HG02610 (cell line): ENCODE measurements around the gene NSMCE1.
"Not testable (repeated sequence)": the region's sequence is repeated elsewhere in the genome, so short reads cannot be mapped to it uniquely, and the experiment has no call there.

Experiments
- ATAC-seq: cut with Tn5 transposase; IDR thresholded peaks from one replicate; pipeline ENCODE4 v1.9.1; 2021; ENCODE audit warnings: mild to moderate bottlenecking, moderate library complexity; ENCODE audit not compliant: unreplicated experiment

NSMCE1 gene

DNA sequence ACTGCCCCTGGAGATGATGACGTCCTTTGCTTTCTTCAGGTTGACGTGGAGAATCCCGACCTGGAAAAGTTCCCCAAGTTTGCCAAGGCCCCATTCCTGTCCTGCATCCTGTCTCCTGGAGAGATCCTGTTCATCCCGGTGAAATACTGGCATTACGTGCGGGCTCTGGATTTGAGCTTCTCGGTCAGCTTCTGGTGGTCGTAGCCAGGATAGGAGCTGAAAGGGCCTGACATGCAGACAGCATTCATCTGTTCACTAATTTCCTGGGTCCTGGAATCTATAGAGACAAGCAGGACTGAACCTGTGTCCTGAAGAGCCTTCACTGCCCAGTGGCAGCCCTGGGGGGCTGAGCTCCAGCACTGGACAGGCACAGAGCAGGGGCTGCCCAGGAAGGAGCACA lies 48.0 kb downstream of the NSMCE1 start:
- ATAC-seq: no peak

DNA sequence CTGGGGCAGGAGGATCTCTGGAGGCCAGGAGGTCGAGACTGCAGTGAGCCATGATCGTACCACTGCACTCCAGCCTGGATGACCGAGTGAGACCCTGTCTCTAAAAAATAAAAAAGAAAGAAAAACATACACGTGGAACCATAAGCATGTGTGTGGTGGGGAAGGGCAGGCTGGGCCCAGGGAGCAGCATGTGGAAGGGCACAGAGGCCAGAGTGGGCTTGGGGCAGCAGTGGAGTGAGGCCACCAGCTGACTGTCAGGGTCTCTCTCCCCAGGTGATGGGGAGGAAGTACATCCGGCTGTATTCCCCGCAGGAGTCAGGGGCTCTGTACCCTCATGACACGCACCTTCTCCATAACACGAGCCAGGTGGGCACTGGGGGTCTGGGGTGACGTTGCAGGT lies 48.5 kb downstream of the NSMCE1 start:
- ATAC-seq: no peak

DNA sequence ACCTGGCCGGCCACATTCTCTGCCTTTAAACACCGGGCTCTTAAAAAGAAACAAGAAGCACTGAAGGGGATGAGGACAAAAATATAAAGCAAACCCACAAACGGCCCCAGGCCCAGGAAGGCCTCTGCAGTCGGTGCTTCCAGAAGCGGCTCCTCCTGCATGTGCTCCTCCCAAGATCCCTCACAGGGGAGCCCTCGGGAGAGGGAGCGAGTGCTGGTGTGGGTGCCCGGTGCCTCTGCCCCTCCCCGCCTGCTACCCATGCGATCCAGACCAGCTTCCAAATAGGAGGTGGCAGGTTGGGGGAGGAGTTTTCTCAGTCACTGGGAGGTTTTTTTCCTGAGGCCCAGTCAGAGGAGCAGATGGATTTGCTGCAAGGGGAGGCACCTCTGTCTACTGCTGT lies 49.4 kb downstream of the NSMCE1 start:
- no peak for ATAC-seq

DNA sequence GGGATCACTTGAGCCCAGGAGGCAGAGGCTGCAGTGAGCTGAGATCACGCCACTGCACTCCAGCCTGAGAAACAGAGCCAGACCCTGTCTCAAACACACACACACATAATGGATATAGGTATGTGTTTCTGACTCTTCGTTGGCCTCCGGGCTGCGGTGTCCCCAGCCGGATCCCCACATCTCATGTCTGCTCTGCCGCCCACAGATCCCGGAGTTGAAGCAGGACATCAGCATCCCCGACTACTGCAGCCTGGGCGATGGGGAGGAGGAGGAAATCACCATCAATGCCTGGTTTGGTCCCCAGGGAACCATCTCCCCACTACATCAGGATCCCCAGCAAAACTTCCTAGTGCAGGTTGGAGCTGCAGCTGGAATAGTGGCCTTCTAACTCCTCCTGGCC lies 49.8 kb downstream of the NSMCE1 start:
- no peak for ATAC-seq

DNA sequence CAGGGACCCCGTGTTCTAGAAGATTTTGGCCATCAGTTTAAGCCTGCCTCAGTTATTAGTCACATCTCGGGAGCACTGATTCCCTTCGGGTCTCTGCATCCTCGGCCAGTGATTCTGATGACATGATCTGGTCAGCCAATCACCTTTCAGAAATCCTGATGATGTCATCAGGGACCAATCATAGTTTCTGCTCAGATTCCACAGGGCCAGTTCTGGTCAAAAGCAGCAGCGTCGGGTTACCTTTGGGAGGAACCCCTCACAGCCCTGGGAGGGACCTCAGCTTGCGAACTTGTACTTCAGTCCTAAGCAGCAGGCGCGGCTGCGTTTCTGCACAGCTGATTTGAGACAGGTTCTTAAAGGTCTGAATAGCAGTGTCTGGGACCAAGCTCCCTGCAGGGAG lies 51.3 kb downstream of the NSMCE1 start:
- no peak for ATAC-seq

DNA sequence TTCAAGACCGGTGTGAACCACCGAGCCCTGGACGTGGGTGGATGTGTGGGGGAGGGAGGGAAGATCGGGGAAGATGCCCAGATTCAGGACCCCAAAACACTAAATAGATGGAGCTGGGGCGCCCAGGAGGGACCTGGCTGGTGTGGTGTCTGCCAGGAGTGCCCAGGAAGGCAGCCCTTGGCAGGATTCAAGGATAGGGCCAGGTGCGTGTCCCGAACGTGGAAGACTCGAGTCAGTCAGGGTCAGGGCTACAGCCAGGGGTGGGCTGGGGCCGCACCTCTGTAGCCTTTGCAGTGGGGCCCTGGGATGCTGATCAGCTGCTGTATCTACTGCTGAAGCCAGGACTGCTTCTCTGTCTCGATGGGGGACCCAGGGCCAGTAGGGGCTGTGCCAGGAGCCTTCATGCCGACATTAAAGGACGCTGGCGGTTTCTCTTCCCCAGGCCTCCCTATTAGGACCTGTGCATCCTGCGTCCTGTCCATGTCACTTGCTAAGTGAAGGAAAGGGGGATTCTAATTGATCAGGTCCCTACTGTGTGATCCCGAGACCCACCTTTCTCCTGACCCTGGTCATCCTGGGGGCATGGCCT lies 52.2 kb downstream of the NSMCE1 start:
- no peak for ATAC-seq

DNA sequence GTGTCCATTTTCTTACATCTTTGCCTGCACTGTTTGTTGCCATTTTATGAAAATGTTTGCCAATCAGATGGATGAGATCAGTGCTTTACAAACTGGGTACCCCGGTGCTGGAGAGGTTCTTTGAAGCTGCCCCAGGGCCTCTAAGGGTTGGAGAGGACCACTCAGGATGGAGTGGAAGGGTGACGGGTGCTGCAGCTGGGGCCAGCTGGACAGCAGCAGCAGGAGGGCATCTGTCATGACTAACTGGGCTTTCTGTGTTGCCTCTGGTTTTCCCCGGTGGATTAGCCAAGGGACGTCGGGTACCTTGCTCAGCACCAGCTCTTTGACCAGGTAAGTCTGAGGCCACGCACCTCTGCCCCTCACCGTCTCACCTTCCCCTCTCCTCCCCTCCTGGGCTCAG lies 52.9 kb downstream of the NSMCE1 start:
- ATAC-seq: no peak

DNA sequence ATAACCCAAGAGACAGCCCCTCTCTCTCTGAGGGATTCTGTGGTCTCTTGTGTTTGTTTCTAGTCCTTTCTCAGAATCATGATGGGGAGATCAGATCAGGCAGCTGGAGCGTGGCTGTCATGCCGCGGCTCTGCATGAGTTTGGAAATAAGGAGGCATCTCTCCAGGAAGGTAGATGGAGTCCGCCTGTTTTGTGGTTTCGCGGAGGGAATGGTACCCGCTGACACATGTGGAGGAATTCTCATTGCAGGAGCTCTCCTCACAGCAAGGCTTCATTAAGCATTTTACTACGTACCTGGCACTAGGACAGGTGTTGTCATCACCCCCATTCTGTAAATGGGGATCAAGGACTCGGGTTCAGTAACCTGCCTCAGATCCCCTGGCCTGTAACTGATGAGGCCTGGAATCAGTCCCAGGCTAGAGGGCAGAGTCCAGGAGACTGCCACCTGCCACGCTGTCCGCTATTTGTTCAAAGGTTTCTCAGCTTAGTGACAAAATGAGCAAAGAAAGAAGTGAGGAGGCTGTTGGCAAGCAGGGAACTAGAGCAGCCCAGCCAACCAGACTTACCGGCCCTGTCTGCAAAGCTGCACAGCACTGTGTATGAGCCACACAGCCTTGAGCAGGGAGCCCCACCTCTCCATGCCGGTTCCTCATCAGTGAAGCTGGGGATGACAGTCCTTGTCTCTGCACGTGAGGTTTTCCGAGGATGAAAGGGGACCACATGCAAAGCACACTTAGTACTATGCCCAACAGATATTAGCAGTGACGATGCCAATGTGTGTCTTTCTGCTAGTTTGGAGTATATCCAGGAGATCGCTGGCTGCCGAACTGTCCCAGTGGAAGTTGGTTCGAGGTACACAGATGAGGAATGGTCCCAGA lies 54.2 kb downstream of the NSMCE1 start:
- no peak for ATAC-seq

DNA sequence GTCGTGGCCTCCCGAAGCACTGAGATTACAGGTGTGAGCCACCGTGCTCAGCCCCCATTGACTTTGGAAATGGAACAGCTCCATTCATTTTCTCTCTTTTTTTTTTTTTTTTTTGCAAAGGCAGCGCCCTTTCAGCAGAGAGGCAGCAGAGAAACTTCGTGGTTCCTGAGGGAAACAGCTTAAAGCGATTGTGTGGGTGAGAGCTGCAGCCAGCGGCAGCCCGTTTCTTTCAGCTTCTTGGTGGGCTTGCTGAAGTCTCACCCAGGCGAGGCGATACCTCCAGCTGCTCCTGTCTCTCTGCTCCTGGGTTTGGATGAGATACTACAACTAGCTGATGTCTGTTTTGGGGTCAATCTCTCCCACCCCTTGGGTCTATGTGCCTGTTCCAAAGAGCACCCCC lies 57.5 kb downstream of the NSMCE1 start:
- ATAC-seq: no peak

DNA sequence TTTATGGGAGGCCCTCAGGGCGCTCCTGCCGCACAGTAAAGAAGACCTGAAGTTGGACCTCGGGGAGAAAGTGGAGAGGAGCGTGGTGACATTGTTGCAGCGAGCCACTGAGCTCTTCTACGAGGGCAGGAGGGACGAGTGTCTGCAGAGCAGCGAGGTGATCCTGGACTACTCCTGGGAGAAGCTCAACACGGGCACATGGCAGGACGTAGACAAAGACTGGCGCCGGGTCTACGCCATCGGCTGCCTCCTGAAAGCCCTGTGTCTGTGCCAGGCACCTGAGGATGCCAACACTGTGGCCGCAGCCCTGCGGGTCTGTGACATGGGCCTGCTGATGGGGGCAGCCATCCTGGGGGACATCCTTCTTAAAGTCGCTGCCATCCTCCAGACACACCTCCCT lies 58.4 kb downstream of the NSMCE1 start:
- ATAC-seq: no peak

DNA sequence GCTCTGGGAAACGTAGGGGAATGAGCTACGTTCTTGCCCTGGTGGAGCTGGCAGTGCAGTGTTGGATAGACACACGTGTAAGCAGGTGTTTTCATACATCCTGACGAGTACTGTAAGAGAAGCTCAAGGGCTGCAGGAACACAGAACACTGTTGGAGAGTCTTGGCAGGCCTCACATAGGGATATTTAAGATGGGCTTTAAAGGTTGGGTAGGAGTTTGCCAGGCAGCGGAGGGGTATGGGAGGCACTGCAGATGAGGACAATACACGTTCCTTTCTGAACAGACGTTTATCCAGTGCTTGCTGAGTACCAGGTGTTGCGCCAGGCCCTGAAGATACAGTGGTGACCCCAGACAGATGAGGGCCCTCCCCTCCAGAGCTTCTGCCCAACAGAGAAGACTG lies 59.0 kb downstream of the NSMCE1 start:
- ATAC-seq: no peak

DNA sequence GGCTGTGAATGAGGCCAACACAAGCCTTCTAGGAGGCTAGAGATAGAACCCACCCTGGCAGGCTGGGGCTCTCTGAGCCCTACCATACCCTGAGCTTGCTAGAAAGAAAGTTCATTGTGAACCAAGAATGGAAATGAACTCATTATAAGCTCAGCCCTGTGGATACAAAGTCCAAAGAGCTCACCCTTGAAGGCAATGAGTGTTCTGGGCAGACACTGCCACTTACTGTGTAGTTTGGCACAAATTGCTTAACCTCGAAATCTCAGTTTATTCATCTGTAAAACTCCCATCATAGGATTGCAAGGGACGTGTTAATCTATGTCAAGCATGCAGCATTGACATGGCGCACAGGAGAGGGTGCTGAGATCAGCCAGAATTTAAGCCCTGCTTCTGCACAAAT lies 59.8 kb downstream of the NSMCE1 start:
- no peak for ATAC-seq

DNA sequence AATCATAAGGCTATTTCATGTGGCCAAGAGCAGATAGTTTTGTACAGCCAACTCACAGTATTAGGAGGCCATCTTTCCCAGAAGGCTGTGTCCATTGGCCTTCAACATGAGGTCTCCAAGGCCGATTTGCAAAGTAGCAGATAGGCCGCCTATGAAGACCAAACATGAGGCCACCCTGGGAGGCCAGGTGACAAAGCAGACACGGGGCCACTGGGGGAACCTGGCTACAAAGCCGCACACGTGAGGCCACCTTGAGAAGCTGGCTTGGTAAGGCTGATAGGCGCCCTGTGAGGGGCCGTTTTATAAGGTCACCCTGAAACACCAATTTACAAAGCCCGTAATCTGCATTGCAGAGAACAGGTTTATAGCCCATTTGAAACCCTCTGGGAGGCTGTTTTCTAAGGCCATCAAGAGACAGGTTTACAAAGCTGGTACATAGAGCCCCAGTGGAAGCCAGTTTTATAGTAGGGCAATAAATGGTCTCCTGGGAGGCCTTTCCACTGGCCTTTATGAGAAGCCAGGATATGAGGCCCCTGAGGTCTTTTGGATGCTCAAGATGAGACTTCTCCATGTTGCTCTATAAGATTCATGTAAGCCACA lies 60.4 kb downstream of the NSMCE1 start:
- ATAC-seq: no peak

DNA sequence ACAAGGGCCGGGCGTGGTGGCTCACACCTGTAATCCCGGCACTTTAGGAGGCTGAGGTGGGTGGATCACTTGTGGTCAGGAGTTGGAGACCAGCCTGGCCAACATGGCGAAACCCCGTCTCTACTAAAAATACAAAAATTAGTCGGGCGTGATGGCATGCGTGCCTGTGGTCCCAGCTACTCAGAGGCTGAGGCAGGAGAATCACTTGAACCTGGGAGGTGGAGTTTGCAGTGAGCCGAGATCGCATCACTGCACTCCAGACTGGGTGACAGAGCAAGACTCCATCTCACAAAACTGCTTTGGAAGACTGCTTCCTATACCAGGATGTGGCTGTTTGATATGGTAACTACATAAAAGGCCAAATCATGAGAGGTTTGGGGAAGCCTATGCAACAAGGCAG lies 61.5 kb downstream of the NSMCE1 start:
- not testable (repeated sequence) for ATAC-seq

DNA sequence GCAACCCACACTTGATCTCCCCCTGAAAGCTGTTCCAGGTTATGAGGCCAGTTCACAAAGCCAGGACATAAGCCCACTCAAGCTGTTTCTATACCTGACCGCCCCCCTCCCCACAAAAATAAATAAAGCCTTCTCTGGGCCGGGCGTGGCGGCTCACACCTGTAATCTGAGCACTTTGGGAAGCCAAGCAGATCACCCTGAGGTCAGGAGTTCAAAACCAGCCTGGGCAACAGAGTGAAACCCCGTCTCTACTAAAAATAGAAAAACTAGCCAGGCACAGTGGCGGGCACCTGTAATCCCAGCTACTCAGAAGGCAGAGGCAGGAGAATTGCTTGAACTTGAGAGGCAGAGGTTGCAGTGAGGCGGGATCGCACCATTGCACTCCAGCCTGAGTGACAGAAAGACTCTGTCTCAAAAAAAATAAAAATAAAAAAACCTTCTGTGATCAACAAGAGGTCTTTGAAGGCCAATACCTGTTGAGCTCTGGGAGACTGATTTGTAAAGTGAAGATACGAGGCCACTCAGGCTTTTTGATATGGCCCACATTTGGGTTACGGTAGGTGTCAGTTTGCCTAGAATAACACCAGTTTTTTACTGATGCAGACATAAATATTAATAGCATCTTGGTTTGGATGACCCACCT lies 63.0 kb downstream of the NSMCE1 start:
- ATAC-seq: no peak

DNA sequence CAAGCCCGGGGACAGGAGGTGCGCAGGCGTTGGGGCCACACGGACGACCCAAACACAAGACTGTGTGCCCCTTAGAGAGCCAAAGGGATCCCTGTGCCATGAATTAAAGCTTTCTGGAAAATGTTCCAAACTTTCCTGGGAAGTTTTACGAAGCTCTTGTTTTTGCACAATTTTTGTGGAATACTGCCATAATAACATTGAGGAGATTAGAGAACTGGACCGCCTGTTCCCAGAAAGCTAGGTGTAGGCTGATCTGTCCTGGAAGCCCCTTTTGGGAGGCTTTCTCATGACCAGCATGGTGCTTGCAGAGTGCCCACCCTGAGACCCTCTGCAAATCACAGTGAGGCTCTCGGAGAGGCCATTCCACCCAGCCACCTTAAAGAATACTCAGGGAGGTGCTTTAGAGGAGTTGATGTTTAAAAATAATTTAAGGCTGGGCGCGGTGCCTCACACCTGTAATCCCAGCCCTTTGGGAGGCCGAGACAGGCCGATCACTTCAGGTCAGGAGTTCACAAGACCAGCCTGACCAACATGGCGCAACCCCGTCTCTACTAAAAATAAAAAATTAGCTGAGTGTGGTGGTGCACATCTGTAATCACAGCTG lies 64.2 kb downstream of the NSMCE1 start:
- no peak for ATAC-seq

DNA sequence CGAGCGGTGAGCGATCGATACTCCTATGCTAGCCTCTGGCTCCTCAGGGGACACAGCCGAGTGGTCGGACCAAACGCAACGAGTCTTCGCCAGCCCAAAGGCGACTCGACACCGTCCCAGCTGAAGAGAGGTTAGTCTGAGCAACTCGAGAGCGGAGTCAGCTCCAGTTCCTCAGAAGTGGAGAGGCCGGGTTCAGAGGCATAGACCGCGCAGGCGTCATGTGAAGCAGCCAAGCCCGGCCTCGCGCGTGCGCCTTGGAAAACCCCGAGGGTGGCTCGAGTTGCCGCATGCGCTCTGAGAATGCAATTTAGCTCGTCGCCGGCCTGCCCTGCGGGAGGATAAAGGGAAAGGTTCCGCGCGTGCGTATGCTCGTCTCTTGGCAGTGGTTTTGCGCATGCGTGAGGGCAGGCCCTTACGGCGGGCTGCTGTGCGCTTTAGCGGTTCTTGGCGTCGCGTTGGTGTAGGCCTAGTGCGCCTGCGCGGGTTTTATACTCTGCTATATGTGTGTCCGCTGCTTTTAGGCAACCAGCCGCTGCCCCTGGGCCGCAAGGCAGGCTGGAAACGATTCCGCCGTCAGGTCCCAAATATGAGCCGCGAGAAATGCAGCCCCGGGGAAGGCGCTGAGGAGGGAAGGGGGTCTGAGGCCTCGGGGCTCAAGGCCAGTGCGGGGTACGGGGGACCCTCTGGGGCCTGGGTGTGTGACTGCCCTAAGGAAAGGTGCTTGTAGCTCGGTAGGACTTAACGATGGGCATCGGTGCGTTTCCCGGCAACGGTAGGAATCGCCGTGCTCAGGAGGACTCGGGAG lies 64.9 kb downstream of the NSMCE1 start, which contains the start of gene KDM8:
TSS of gene KDM8 (plus strand) at position 20 of the 805 bp plus-strand sequence. CDS start 6,598 bp downstream, outside the sequence.
- ATAC-seq: peak; percentile 78

DNA sequence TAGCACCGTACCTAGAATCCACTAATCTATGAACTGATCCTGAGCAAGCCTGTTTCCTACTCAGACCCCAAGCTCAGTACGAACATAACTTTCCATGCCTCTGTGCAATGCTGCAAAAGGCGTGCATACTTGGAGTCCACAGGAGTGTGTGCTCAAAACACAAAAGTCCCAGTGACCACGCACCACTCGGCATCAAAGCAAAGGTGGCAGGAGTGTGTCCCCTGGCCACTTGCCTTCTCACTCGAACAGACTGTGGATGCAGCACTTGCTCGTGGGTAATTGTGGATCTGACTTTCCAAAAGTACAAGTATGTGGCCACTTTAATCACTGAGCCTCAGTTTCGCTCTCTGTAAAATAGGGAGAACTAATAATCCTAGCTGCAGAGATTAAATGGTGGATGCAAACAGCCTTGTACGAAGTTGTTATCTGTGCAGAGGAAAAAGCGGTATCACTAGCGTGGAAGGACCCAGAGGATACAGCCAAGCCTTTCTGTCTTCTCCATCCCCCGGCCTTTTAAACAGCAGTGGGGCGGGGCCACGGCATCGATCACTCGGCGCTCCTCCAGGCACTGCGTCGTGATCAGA lies 65.6 kb downstream of the NSMCE1 start:
- ATAC-seq: peak; percentile 60

DNA sequence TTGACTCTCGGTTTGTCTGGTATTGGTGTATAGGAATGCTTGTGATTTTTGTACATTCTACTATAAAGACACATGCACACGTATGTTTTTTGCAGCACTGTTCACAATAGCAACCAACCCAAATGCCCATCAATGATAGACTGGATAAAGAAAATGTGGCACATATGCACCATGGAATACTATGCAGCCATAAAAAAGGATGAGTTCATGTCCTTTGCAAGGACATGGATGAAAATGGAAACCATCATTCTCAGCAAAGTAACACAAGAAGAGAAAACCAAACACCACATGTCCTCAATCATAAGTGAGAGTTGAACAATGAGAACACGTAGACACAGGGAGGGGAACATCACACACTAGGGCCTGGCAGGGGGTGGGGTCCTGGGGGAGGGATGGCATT lies 67.7 kb downstream of the NSMCE1 start:
- not testable (repeated sequence) for ATAC-seq

DNA sequence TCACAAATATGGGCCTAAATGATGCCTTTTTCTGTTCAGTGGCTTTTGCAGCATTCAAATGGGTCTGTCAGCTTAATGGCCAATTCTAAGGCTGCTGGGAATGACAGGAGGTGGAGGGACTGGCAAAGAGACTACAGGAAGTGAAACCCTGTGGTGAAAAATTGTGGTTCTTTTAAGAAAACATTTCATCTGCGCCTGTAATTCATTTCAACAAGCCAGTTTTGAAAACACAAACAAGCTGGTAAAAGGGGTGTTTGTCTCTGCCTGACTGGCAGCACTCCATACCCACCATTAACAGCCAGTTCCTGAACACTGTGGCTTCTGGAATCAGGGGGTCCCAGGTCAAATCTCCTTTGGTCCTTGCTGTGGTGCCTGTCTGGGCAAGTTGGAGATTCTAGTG lies 68.8 kb downstream of the NSMCE1 start:
- peak; percentile 27 for ATAC-seq
